ENCODE measurements around the gene UGGT1.

The UGGT1 gene

GRCh38 chr2:128158176-128158575 is 67.2 kb downstream of the UGGT1 start:
- DNase-seq (ENCODE audit: low read depth): no peak
- TF ChIP-seq CTCF (conservative IDR thresholded peaks at IDR 0.05; ENCODE audit: control insufficient read depth, insufficient read depth, low read depth, low read length): no peak
- no peak overlapping the region for H3K4me3 ChIP-seq (ENCODE audit: control insufficient read depth, low read depth, low read length)

- DNase-seq (ENCODE audit: low read depth): no peak
- no peak for TF ChIP-seq CTCF (conservative IDR thresholded peaks at IDR 0.05; ENCODE audit: control insufficient read depth, insufficient read depth, low read depth, low read length)
- H3K4me3 ChIP-seq (ENCODE audit: control insufficient read depth, low read depth, low read length): no peak overlapping the region
Observed at GRCh38 chr2:128159437-128159836, 68.4 kb downstream of the UGGT1 start.

- DNase-seq (ENCODE audit: low read depth): no peak
- no peak for TF ChIP-seq CTCF (conservative IDR thresholded peaks at IDR 0.05; ENCODE audit: control insufficient read depth, insufficient read depth, low read depth, low read length)
- H3K4me3 ChIP-seq (ENCODE audit: control insufficient read depth, low read depth, low read length): no peak overlapping the region
Observed at GRCh38 chr2:128160616-128161275, 69.7 kb downstream of the UGGT1 start.

GRCh38 chr2:128162266-128162665 is 71.3 kb downstream of the UGGT1 start:
- no peak overlapping the region for H3K4me3 ChIP-seq (ENCODE audit: control insufficient read depth, low read depth, low read length)
- DNase-seq (ENCODE audit: low read depth): no peak
- no peak for TF ChIP-seq CTCF (conservative IDR thresholded peaks at IDR 0.05; ENCODE audit: control insufficient read depth, insufficient read depth, low read depth, low read length)

- TF ChIP-seq CTCF (conservative IDR thresholded peaks at IDR 0.05; ENCODE audit: control insufficient read depth, insufficient read depth, low read depth, low read length): no peak
- no peak overlapping the region for H3K4me3 ChIP-seq (ENCODE audit: control insufficient read depth, low read depth, low read length)
- no peak for DNase-seq (ENCODE audit: low read depth)
Observed at GRCh38 chr2:128164311-128164710, 73.3 kb downstream of the UGGT1 start.

GRCh38 chr2:128166746-128167353 is 75.8 kb downstream of the UGGT1 start:
- no peak overlapping the region for H3K4me3 ChIP-seq (ENCODE audit: control insufficient read depth, low read depth, low read length)
- no peak for DNase-seq (ENCODE audit: low read depth)
- TF ChIP-seq CTCF (conservative IDR thresholded peaks at IDR 0.05; ENCODE audit: control insufficient read depth, insufficient read depth, low read depth, low read length): no peak
